ENCODE data around the gene CACTIN.

The CACTIN gene

GRCh38 chr19:3620145-3620816 lies 6.3 kb downstream of the CACTIN start:
- TF ChIP-seq CTCF (IDR thresholded peaks at IDR 0.05; ENCODE audit: control extremely low read depth, extremely low read depth, low read depth, missing control alignments): no peak
- no peak for DNase-seq (ENCODE audit: extremely low spot score)
- ChIA-PET CTCF (interaction anchor here (1.2 to 2.9 kb wide), 4 partner anchors 12 to 75 kb away, joined by 4 to 24 read pairs (median 10); partner anchors contain the start of gene GIPC3), POLR2A (interaction anchor here (0.5 kb wide), 1 partner anchor 14 kb away, joined by 3 read pairs; no protein-coding TSS in a partner anchor)

GRCh38 chr19:3619631-3620012 lies 7.0 kb downstream of the CACTIN start:
- ChIA-PET POLR2A (no interaction called here), CTCF (interaction anchor here (1.2 to 2.9 kb wide), 4 partner anchors 11 to 75 kb away, joined by 4 to 24 read pairs (median 10); partner anchors contain the start of gene GIPC3)

GRCh38 chr19:3618811-3619630 lies 7.6 kb downstream of the CACTIN start:
- DNase-seq (ENCODE audit: extremely low spot score): no peak
- ChIA-PET POLR2A (no interaction called here), CTCF (interaction anchor here (1.0 to 2.9 kb wide), 6 partner anchors 11 to 283 kb away, joined by 3 to 24 read pairs (median 8); no protein-coding TSS in a partner anchor)
- no peak for TF ChIP-seq CTCF (IDR thresholded peaks at IDR 0.05; ENCODE audit: control extremely low read depth, extremely low read depth, low read depth, missing control alignments)

More at GRCh38 chr19:3619631-3620012, 7.0 kb downstream of the CACTIN start:
- TF ChIP-seq CTCF (IDR thresholded peaks at IDR 0.05; ENCODE audit: control extremely low read depth, extremely low read depth, low read depth, missing control alignments): no peak
- no peak for DNase-seq (ENCODE audit: extremely low spot score)

- TF ChIP-seq CTCF (IDR thresholded peaks at IDR 0.05; ENCODE audit: control extremely low read depth, extremely low read depth, low read depth, missing control alignments): peak; percentile 92
- POLR2A ChIA-PET: no interaction called here
- CTCF ChIA-PET: interaction anchor here (1.0 to 2.9 kb wide), 5 partner anchors 10 to 282 kb away, joined by 3 to 24 read pairs (median 13); no protein-coding TSS in a partner anchor
- peak; percentile 87 for DNase-seq (ENCODE audit: extremely low spot score)
Observed at GRCh38 chr19:3618144-3618810, 8.3 kb downstream of the CACTIN start.

- CTCF ChIA-PET: interaction anchor here (2.0 to 2.6 kb wide), 2 partner anchors 13 to 26 kb away, joined by 9 to 15 read pairs; no protein-coding TSS in a partner anchor
- POLR2A ChIA-PET: no interaction called here
Observed at GRCh38 chr19:3617463-3617862, 9.1 kb downstream of the CACTIN start.

More at GRCh38 chr19:3617463-3617862, 9.1 kb downstream of the CACTIN start:
- TF ChIP-seq CTCF (IDR thresholded peaks at IDR 0.05; ENCODE audit: control extremely low read depth, extremely low read depth, low read depth, missing control alignments): no peak
- DNase-seq (ENCODE audit: extremely low spot score): no peak
